Smooth muscle cell (in vitro differentiated cells): ENCODE data around the gene DOCK11. TPM values are rescaled to one million over a fixed set of nuclear protein-coding genes. Genes with fewer than 3 reads are reported as not detected.

Experiments
- DNase-seq: peaks from one replicate; lab custom pipeline; 2025; ENCODE audit not compliant: unreplicated experiment; lab: John Stamatoyannopoulos, UW
- H2AFZ ChIP-seq: fragments of 200-600 bp; sonication (generic); 2 replicates; pipeline ENCODE4 v1.6.0; 2016; ENCODE audit warnings: antibody characterized with exemption, low read depth, mild to moderate bottlenecking
- H3F3A ChIP-seq: fragments of 200-600 bp; sonication (generic); 2 replicates; pipeline ENCODE4 v1.6.0; 2017; ENCODE audit warnings: antibody characterized with exemption, low read depth
- H3K27ac ChIP-seq: fragments of 200-600 bp; sonication (generic); 2 replicates; pipeline ENCODE4 v1.5.1; 2016; ENCODE audit warnings: low read depth, mild to moderate bottlenecking
- H3K27me3 ChIP-seq: fragments of 200-600 bp; sonication (generic); 2 replicates; pipeline ENCODE4 v1.6.1; 2016; ENCODE audit warnings: low read depth, mild to moderate bottlenecking
- H3K36me3 ChIP-seq: fragments of 200-600 bp; sonication (generic); 2 replicates; pipeline ENCODE4 v1.5.1; 2016; ENCODE audit warnings: low read depth
- H3K4me1 ChIP-seq: fragments of 200-600 bp; sonication (generic); 2 replicates; pipeline ENCODE4 v1.5.1; 2016; ENCODE audit warnings: low read depth
- H3K4me2 ChIP-seq: fragments of 200-600 bp; sonication (generic); 2 replicates; pipeline ENCODE4 v1.6.0; 2016; ENCODE audit warnings: mild to moderate bottlenecking
- H3K4me3 ChIP-seq: fragments of 200-600 bp; sonication (generic); 2 replicates; pipeline ENCODE4 v1.5.1; 2016; ENCODE audit warnings: mild to moderate bottlenecking
- H3K79me2 ChIP-seq: fragments of 200-600 bp; sonication (generic); 2 replicates; pipeline ENCODE4 v1.6.0; 2016; ENCODE audit warnings: low read depth, mild to moderate bottlenecking
- H3K9ac ChIP-seq: fragments of 200-600 bp; sonication (generic); 2 replicates; pipeline ENCODE4 v1.6.0; 2016; ENCODE audit warnings: low read depth
- H3K9me3 ChIP-seq: fragments of 200-600 bp; sonication (generic); replicated peaks from 2 replicates; pipeline ENCODE4 v1.5.1; 2016; ENCODE audit warnings: low read depth
- H4K20me1 ChIP-seq: fragments of 200-600 bp; sonication (generic); 2 replicates; pipeline ENCODE4 v1.6.0; 2016; ENCODE audit warnings: low read depth
- WGBS: methylation state at CpG from one replicate; pipeline ENCODE4 v1.1.7; 2016; ENCODE audit warnings: low lambda C conversion rate; 5-methylcytosine and 5-hydroxymethylcytosine counted together
- polyA plus RNA-seq: library from polyadenylated mRNA; unstranded; fragments of >200 nt; fragmentation: Nextera tagmentation; extraction: Ambion mirVana; gene quantifications from 2 replicates; pipeline ENCODE4 v1.2.1, GENCODE V29; 2016
- total RNA-seq: library from RNA; depleted of rRNA; stranded (reverse); fragments of >200 nt; gene quantifications from 2 replicates; pipeline ENCODE4 v1.2.3, GENCODE V29; 2014
- TF ChIP-seq, protein P1 (sequence below): fragments of 200-600 bp; sonication (generic); IDR thresholded peaks from 2 replicates; pipeline ENCODE4 v1.5.1; 2017; ENCODE audit warnings: borderline replicate concordance, mild to moderate bottlenecking, antibody characterized with exemption; ENCODE audit not compliant: insufficient read depth, poor library complexity, severe bottlenecking

DOCK11 gene
- total and polyA plus RNA-seq, 2 experiments from 2014 or later: 2.3 to 2.6 TPM

DNA sequence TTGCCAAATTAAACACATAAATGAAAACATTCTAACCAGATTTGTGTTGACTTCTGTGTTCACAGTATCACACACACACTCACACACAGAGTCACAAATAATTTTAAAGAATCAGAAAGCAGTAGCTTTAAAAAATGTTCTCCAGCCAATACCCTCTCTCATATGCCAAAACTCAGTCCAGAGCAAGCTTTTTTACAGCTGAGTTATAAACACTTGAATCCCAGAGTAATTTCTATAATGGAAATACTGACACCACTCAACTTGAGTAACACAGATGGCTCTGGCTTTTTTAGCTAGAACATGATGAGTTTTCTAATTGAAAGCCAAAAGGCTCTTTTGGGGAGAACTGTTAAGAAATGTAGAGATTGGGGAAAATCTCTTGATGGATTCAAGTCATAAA lies 100.8 kb downstream of the DOCK11 start:
- DNase-seq: no peak
- no peaks in the 10 kb centered on the region for H3F3A ChIP-seq
- no peaks in the 10 kb centered on the region for H3K9me3 ChIP-seq
- no peak overlapping the region for H3K9ac ChIP-seq
- H3K4me1 ChIP-seq: no peaks in the 10 kb centered on the region
- H4K20me1 ChIP-seq: no peaks in the 10 kb centered on the region
- TF ChIP-seq, protein P1, sequence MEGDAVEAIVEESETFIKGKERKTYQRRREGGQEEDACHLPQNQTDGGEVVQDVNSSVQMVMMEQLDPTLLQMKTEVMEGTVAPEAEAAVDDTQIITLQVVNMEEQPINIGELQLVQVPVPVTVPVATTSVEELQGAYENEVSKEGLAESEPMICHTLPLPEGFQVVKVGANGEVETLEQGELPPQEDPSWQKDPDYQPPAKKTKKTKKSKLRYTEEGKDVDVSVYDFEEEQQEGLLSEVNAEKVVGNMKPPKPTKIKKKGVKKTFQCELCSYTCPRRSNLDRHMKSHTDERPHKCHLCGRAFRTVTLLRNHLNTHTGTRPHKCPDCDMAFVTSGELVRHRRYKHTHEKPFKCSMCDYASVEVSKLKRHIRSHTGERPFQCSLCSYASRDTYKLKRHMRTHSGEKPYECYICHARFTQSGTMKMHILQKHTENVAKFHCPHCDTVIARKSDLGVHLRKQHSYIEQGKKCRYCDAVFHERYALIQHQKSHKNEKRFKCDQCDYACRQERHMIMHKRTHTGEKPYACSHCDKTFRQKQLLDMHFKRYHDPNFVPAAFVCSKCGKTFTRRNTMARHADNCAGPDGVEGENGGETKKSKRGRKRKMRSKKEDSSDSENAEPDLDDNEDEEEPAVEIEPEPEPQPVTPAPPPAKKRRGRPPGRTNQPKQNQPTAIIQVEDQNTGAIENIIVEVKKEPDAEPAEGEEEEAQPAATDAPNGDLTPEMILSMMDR: no peak
- H3K4me2 ChIP-seq: no peak overlapping the region
- no peak overlapping the region for H3K27ac ChIP-seq
- no peaks in the 10 kb centered on the region for H3K27me3 ChIP-seq
- no peaks in the 10 kb centered on the region for H3K79me2 ChIP-seq
- H2AFZ ChIP-seq: no peak overlapping the region
- no peaks in the 10 kb centered on the region for H3K36me3 ChIP-seq
- H3K4me3 ChIP-seq: no peak overlapping the region

DNA sequence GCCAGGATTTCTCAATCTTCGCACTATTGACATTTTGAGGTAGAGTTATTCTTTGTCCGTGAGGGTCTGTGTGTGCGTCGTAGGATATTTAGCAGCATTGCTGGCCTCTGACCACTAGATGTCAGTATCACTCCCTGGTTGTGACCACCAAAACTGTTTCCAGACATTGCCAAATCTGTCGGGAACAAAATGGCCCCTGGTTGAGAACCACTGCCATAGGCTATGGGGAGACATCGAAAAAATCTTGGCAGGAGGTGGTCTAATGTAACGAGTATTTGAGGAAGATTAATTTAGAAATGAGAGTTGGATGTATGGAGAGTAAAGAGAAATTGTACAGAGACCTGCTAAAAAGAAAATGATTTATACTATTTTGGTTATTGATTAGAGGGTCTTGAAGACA lies 108.4 kb downstream of the DOCK11 start:
- H3K9me3 ChIP-seq: no peaks in the 10 kb centered on the region
- WGBS: 41% methylated on average over 7 of the region's 7 CpGs
- H3K27ac ChIP-seq: no peak overlapping the region
- H4K20me1 ChIP-seq: no peaks in the 10 kb centered on the region
- no peaks in the 10 kb centered on the region for H3F3A ChIP-seq
- no peaks in the 10 kb centered on the region for H3K79me2 ChIP-seq
- DNase-seq: peak; percentile 0
- H3K4me3 ChIP-seq: no peak overlapping the region
- no peaks in the 10 kb centered on the region for H3K27me3 ChIP-seq
- no peaks in the 10 kb centered on the region for H3K36me3 ChIP-seq
- H2AFZ ChIP-seq: peak overlapping the region; percentile 91
- no peaks in the 10 kb centered on the region for H3K4me1 ChIP-seq
- TF ChIP-seq, protein P1: peak; percentile 67
- no peak overlapping the region for H3K9ac ChIP-seq
- peak overlapping the region; percentile 49 for H3K4me2 ChIP-seq

DNA sequence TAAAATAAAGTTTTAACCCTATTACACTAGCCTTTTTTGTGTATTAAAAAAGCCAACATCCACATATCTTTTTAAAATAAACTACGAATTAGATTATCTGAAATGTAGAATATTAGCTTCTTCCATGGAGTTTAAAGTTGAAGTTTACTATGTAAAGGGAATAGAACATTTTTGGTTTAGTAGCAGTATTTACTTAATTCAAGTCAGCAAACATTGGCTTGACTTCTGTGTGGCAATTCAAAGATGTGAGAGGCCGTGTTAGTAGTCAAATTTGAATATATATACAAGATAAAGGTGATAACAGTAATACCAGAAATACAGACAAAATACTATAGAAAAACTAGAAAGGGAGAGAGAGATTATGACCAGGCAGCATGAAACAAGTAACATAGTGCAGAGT lies 116.7 kb downstream of the DOCK11 start:
- no peak overlapping the region for H3K27ac ChIP-seq
- no peak overlapping the region for H2AFZ ChIP-seq
- H3K36me3 ChIP-seq: no peaks in the 10 kb centered on the region
- H3K4me3 ChIP-seq: no peak overlapping the region
- no peaks in the 10 kb centered on the region for H3K79me2 ChIP-seq
- no peaks in the 10 kb centered on the region for H3K9me3 ChIP-seq
- H3F3A ChIP-seq: no peaks in the 10 kb centered on the region
- no peak overlapping the region for H3K9ac ChIP-seq
- no peaks in the 10 kb centered on the region for H3K4me1 ChIP-seq
- no peak for DNase-seq
- no peaks in the 10 kb centered on the region for H4K20me1 ChIP-seq
- TF ChIP-seq, protein P1: no peak
- H3K4me2 ChIP-seq: no peak overlapping the region
- H3K27me3 ChIP-seq: no peaks in the 10 kb centered on the region
- 74% methylated on average over 2 of the region's 2 CpGs for WGBS

DNA sequence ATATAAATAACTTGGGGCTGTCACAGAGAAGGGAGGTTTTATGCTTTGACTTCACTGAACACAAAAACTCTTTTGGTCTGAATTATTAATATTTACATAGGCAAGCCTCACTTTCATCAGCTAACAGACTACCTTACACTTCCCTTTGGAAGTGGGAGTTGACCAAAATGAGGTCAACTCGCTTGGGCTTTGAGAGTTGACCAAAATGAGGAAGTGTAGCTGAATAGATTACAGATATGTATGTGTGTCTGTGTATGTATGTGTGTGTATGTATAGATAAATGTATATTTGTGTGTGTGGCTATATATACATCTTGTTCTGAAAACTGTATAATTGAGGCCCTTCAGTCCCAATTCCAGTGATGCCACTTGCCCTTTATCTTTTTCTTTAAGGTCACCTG lies 118.5 kb downstream of the DOCK11 start:
- Histone ChIP-seq H3F3A (no peaks in the 10 kb centered on the region), H3K4me2 (no peak overlapping the region), H3K27ac (no peak overlapping the region), H3K36me3 (no peaks in the 10 kb centered on the region), H3K4me1 (no peaks in the 10 kb centered on the region), H3K79me2 (no peaks in the 10 kb centered on the region), H3K27me3 (no peaks in the 10 kb centered on the region), H3K4me3 (no peak overlapping the region), H4K20me1 (no peaks in the 10 kb centered on the region), H3K9me3 (no peaks in the 10 kb centered on the region), H3K9ac (no peak overlapping the region), H2AFZ (no peak overlapping the region)
- TF ChIP-seq, protein P1: no peak
- 81% methylated on average over 1 of the region's 1 CpG for WGBS
- DNase-seq: no peak
